H9 (cell line): ENCODE measurements around the gene NRG2. TPM values are rescaled to one million over a fixed set of nuclear protein-coding genes. Genes with fewer than 3 reads are reported as not detected.

ENCODE experiments used
- DNase-seq: peaks from one replicate; pipeline ENCODE4 v3.0.0-alpha.2; 2017
- H2AFZ ChIP-seq: one replicate; pipeline ENCODE4 v1.6.1; 2013; ENCODE audit warnings: mild to moderate bottlenecking, low read length, control low read depth, moderate library complexity
- H2AK5ac ChIP-seq: 2 replicates; pipeline ENCODE4 v1.6.1; 2013; ENCODE audit warnings: low read length, control low read depth, mixed read lengths; ENCODE audit not compliant: insufficient read length
- H2BK120ac ChIP-seq: one replicate; pipeline ENCODE4 v1.6.1; 2013; ENCODE audit warnings: low read depth, mild to moderate bottlenecking, low read length, control low read depth, inconsistent platforms; ENCODE audit not compliant: poor library complexity, severe bottlenecking
- H2BK12ac ChIP-seq: 2 replicates; pipeline ENCODE4 v1.6.1; 2013; ENCODE audit warnings: low read length, control low read depth, mixed read lengths, low read depth; ENCODE audit not compliant: insufficient read length
- H2BK15ac ChIP-seq: 2 replicates; pipeline ENCODE4 v1.6.1; 2013; ENCODE audit warnings: low read depth, low read length, control low read depth
- H2BK20ac ChIP-seq: one replicate; pipeline ENCODE4 v1.6.1; 2013; ENCODE audit warnings: low read depth, mild to moderate bottlenecking, low read length, control low read depth, inconsistent platforms; ENCODE audit not compliant: poor library complexity, severe bottlenecking
- H2BK5ac ChIP-seq: 2 replicates; pipeline ENCODE4 v1.6.1; 2013; ENCODE audit warnings: low read length, control low read depth, mixed read lengths; ENCODE audit not compliant: insufficient read length
- H3K14ac ChIP-seq: 2 replicates; pipeline ENCODE4 v1.6.1; 2013; ENCODE audit warnings: low read length, control low read depth; ENCODE audit not compliant: insufficient read depth
- H3K18ac ChIP-seq: 2 replicates; pipeline ENCODE4 v1.6.1; 2013; ENCODE audit warnings: low read depth, mild to moderate bottlenecking, mixed read lengths, low read length, control low read depth; ENCODE audit not compliant: insufficient read length
- H3K23ac ChIP-seq: 2 replicates; pipeline ENCODE4 v1.6.1; 2013; ENCODE audit warnings: low read length, control low read depth, mixed read lengths, low read depth; ENCODE audit not compliant: insufficient read length
- H3K23me2 ChIP-seq: 2 replicates; pipeline ENCODE4 v1.6.1; 2013; ENCODE audit warnings: low read depth, mild to moderate bottlenecking, mixed read lengths, low read length, control low read depth; ENCODE audit not compliant: insufficient read length, poor library complexity, severe bottlenecking
- H3K27ac ChIP-seq: 2 replicates; pipeline ENCODE4 v1.5.1; 2013; ENCODE audit warnings: low read length, control low read depth, mixed read lengths, low read depth; ENCODE audit not compliant: insufficient read length
- H3K27me3 ChIP-seq: 2 replicates; pipeline ENCODE4 v1.6.1; 2013; ENCODE audit warnings: low read length, control low read depth, inconsistent platforms; ENCODE audit not compliant: insufficient read depth
- H3K4ac ChIP-seq: 2 replicates; pipeline ENCODE4 v1.6.1; 2013; ENCODE audit warnings: low read depth, mild to moderate bottlenecking, control low read depth, inconsistent platforms, low read length, moderate library complexity
- H3K4me1 ChIP-seq: 2 replicates; pipeline ENCODE4 v1.6.1; 2013; ENCODE audit warnings: low read length, control low read depth, inconsistent platforms; ENCODE audit not compliant: insufficient read depth
- H3K4me2 ChIP-seq: 2 replicates; pipeline ENCODE4 v1.6.1; 2013; ENCODE audit warnings: low read length, control low read depth, mixed read lengths; ENCODE audit not compliant: insufficient read length, insufficient read depth
- H3K56ac ChIP-seq: 2 replicates; pipeline ENCODE4 v1.6.1; 2013; ENCODE audit warnings: low read depth, mild to moderate bottlenecking, mixed read lengths, low read length, control low read depth; ENCODE audit not compliant: insufficient read length
- H3K79me1 ChIP-seq: 2 replicates; pipeline ENCODE4 v1.6.1; 2013; ENCODE audit warnings: low read depth, mild to moderate bottlenecking, moderate library complexity, low read length, control low read depth, inconsistent platforms; ENCODE audit not compliant: insufficient read depth, poor library complexity, severe bottlenecking
- H3K79me2 ChIP-seq: 2 replicates; pipeline ENCODE4 v1.6.1; 2013; ENCODE audit warnings: low read length, control low read depth, inconsistent platforms; ENCODE audit not compliant: insufficient read depth
- H3K9ac ChIP-seq: 2 replicates; pipeline ENCODE4 v1.6.1; 2013; ENCODE audit warnings: low read length, control low read depth, mixed read lengths; ENCODE audit not compliant: insufficient read length; ENCODE audit errors: extremely low read depth
- H3K9me3 ChIP-seq: one replicate; pipeline ENCODE4 v1.6.1; 2013; ENCODE audit warnings: low read depth, low read length, inconsistent platforms; ENCODE audit not compliant: control insufficient read depth
- H3T11ph ChIP-seq: one replicate; pipeline ENCODE4 v1.6.1; 2013; ENCODE audit warnings: mild to moderate bottlenecking, low read length, control low read depth, inconsistent platforms
- H4K20me1 ChIP-seq: one replicate; pipeline ENCODE4 v1.6.1; 2013; ENCODE audit not compliant: control insufficient read depth, insufficient read length, insufficient read depth
- H4K5ac ChIP-seq: 2 replicates; pipeline ENCODE4 v1.6.1; 2013; ENCODE audit warnings: low read depth, mild to moderate bottlenecking, mixed read lengths, low read length, control low read depth; ENCODE audit not compliant: insufficient read length
- H4K8ac ChIP-seq: replicated peaks from 2 replicates; pipeline ENCODE4 v1.6.1; 2013; ENCODE audit warnings: low read length, control low read depth, mixed read lengths, low read depth; ENCODE audit not compliant: insufficient read length
- H4K91ac ChIP-seq: 2 replicates; pipeline ENCODE4 v1.6.1; 2013; ENCODE audit warnings: low read depth, mild to moderate bottlenecking, moderate library complexity, mixed read lengths, low read length, control low read depth; ENCODE audit not compliant: insufficient read length
- H3K27ac Mint-ChIP-seq, 3 experiments: 2 replicates in 2 of 3; 3 replicates in 1 of 3; pipeline ENCODE4 v1.8.0; 2020 to 2021; ENCODE audit warnings: mixed read lengths in 3 of 3, mild to moderate bottlenecking in 1 of 3, moderate library complexity in 1 of 3
- H3K27me3 Mint-ChIP-seq: 2 replicates; pipeline ENCODE4 v1.8.0; 2021; ENCODE audit warnings: low read depth, mild to moderate bottlenecking, moderate library complexity, mixed read lengths
- H3K36me3 Mint-ChIP-seq, 3 experiments: 2 replicates in 2 of 3; 3 replicates in 1 of 3; pipeline ENCODE4 v1.8.0; 2020 to 2021; ENCODE audit warnings: low read depth in 3 of 3, mixed read lengths in 3 of 3; ENCODE audit not compliant: insufficient read depth in 1 of 3
- H3K4me1 Mint-ChIP-seq, 2 experiments: 2 replicates each; pipeline ENCODE4 v1.8.0; 2020; ENCODE audit warnings: mixed read lengths in 2 of 2
- H3K4me3 Mint-ChIP-seq, 2 experiments: 2 replicates in 1 of 2; 3 replicates in 1 of 2; pipeline ENCODE4 v1.8.0; 2020 to 2021; ENCODE audit warnings: mild to moderate bottlenecking in 2 of 2, mixed read lengths in 2 of 2, moderate library complexity in 1 of 2
- H3K9me3 Mint-ChIP-seq, 2 experiments: 2 replicates in 1 of 2; 3 replicates in 1 of 2; pipeline ENCODE4 v1.8.0; 2020; ENCODE audit warnings: mild to moderate bottlenecking in 2 of 2, mixed read lengths in 2 of 2, moderate library complexity in 1 of 2
- WGBS: extraction: QIAGEN DNeasy Blood & Tissue Kit; methylation state at CpG from one replicate; pipeline ENCODE4 v1.1.7; 2013; ENCODE audit warnings: missing lambda C conversion rate, low lambda C conversion rate, mixed read lengths; ENCODE audit not compliant: insufficient read length; ENCODE audit errors: extremely low coverage; 5-methylcytosine and 5-hydroxymethylcytosine counted together
- total RNA-seq: library from RNA; stranded (reverse); gene quantifications from 2 replicates; pipeline ENCODE4 v1.2.1, GENCODE V29; 2021
- TF ChIP-seq, protein P1 (sequence below): fragments of 200-600 bp; sonication (generic); conservative IDR thresholded peaks from 3 replicates; pipeline ENCODE4 v1.8.0; 2021; ENCODE audit warnings: antibody characterized with exemption, mild to moderate bottlenecking

Gene NRG2
- total RNA-seq, 1 experiment from 2014 or later: not detected

DNA sequence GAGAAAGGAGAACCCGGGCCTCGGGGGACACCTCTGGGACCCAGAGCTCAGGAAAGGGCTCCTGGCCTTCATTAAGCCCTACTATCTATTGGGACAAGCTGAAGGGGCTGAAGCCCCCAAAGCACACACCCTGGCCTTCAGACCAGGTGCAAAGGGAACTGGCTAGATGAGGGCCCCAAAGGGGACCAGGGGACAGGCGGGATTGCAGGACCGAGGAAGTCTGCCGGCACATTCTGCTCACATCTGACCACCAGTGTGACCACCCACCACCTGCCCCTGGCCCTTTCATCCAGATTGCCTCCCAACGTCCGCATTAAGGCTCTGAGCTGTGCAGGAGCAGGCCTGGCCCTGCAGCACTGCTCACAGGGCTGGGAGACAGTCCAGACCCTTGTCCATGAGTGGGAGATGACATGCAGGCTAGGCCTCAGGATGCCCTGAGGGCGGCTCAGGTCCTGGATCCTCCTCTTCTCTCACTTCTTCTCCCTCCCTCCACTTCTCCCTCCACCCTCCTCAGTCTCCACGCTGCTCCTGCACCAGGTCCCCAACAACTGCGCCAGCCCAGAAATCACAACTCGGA lies 228.3 kb downstream of the NRG2 start:
- no CpG with 5 or more reads among the region's 11 CpGs for WGBS
- Histone ChIP-seq H2BK5ac (no peak overlapping the region), H3K56ac (no peak overlapping the region), H2BK12ac (no peak overlapping the region), H2AK5ac (no peak overlapping the region), H3K27me3 (no peaks in the 10 kb centered on the region), H4K20me1 (no peaks in the 10 kb centered on the region), H2AFZ (no peak overlapping the region), H4K5ac (no peak overlapping the region), H3K27ac (no peak overlapping the region), H2BK15ac (no peak overlapping the region), H3K79me1 (no peaks in the 10 kb centered on the region), H3T11ph (no peak overlapping the region), H3K23me2 (no peaks in the 10 kb centered on the region), H3K4ac (no peak overlapping the region), H3K18ac (no peak overlapping the region), H3K9ac (no peak overlapping the region), H3K9me3 (no peaks in the 10 kb centered on the region), H3K4me2 (no peak overlapping the region), H4K8ac (no peak overlapping the region), H3K14ac (no peak overlapping the region), H4K91ac (no peak overlapping the region), H2BK20ac (no peak overlapping the region), H3K23ac (no peak overlapping the region), H2BK120ac (no peak overlapping the region), H3K79me2 (no peaks in the 10 kb centered on the region), H3K4me1 (no peaks in the 10 kb centered on the region)
- TF ChIP-seq, protein P1, sequence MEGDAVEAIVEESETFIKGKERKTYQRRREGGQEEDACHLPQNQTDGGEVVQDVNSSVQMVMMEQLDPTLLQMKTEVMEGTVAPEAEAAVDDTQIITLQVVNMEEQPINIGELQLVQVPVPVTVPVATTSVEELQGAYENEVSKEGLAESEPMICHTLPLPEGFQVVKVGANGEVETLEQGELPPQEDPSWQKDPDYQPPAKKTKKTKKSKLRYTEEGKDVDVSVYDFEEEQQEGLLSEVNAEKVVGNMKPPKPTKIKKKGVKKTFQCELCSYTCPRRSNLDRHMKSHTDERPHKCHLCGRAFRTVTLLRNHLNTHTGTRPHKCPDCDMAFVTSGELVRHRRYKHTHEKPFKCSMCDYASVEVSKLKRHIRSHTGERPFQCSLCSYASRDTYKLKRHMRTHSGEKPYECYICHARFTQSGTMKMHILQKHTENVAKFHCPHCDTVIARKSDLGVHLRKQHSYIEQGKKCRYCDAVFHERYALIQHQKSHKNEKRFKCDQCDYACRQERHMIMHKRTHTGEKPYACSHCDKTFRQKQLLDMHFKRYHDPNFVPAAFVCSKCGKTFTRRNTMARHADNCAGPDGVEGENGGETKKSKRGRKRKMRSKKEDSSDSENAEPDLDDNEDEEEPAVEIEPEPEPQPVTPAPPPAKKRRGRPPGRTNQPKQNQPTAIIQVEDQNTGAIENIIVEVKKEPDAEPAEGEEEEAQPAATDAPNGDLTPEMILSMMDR: no peak
- no peak for DNase-seq
- peaks cover 0 to 2% (median 0%) of the 10 kb centered on the region in 3 experiments; a peak in 2 of 7 replicates for H3K36me3 Mint-ChIP-seq
- H3K4me3 Mint-ChIP-seq: no peak overlapping the region
- H3K4me1 Mint-ChIP-seq: peaks cover 5 to 6% of the 10 kb centered on the region in 2 experiments
- no peak overlapping the region for H3K27ac Mint-ChIP-seq
- peaks cover 44% of the 10 kb centered on the region for H3K27me3 Mint-ChIP-seq
- peaks cover 4 to 6% of the 10 kb centered on the region in 2 experiments; a peak in 4 of 5 replicates for H3K9me3 Mint-ChIP-seq
